G401 (cell line): ENCODE results near the gene GP1BB. TPM values are rescaled to one million over a fixed set of nuclear protein-coding genes. Genes with fewer than 3 reads are reported as not detected.
"Not testable (repeated sequence)": the region's sequence is repeated elsewhere in the genome, so short reads cannot be mapped to it uniquely, and the experiment has no call there.

Experiments
- DNase-seq: peaks from one replicate; pipeline ENCODE4 v3.0.0-alpha.2; 2015; ENCODE audit warnings: low spot score
- in situ Hi-C: cut with HindIII; loops from 2 replicates; pipeline ENCODE4 v1.10.0; 2016; ENCODE audit warnings: low sequenced_read_pairs, mixed read lengths
- total RNA-seq: library from RNA; depleted of rRNA; stranded (reverse); fragments of >200 nt; shearing (Covaris generic); gene quantifications from 2 replicates; pipeline ENCODE4 v1.2.3, GENCODE V29; 2014; rRNA removed

Gene GP1BB
- 3.2 and 4.7 TPM in 2 replicates for total RNA-seq

- no peak for DNase-seq
- in situ Hi-C loops: no loop called here
These were observed at the start of gene GP1BB for GRCh38 chr22:19723232-19723982. Gene GP1BB, plus strand, starts transcription at chr22:19723539. Its CDS starts 31 bp downstream, at chr22:19723570.

DNA sequence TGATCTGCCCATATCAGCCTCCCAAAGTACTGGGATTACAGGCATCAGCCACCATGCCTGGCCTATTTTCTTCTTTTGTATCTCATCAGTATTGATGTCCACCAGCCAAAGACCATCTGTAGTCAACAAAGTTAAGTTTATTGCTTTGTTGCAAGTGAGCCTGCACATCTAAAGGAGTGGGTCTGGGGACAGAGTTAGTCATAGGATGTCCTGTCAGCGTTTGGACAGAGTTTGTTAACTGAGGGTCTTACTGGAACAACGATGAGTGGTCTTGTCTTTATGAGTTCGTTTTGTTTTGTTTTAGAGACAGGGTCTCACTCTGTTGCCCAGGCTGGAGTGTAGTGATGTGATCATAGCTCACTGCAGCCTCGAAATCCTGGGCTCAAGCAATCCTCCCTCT is 49.7 kb upstream of the GP1BB start:
- DNase-seq: no peak
- in situ Hi-C loops: no loop called here

DNA sequence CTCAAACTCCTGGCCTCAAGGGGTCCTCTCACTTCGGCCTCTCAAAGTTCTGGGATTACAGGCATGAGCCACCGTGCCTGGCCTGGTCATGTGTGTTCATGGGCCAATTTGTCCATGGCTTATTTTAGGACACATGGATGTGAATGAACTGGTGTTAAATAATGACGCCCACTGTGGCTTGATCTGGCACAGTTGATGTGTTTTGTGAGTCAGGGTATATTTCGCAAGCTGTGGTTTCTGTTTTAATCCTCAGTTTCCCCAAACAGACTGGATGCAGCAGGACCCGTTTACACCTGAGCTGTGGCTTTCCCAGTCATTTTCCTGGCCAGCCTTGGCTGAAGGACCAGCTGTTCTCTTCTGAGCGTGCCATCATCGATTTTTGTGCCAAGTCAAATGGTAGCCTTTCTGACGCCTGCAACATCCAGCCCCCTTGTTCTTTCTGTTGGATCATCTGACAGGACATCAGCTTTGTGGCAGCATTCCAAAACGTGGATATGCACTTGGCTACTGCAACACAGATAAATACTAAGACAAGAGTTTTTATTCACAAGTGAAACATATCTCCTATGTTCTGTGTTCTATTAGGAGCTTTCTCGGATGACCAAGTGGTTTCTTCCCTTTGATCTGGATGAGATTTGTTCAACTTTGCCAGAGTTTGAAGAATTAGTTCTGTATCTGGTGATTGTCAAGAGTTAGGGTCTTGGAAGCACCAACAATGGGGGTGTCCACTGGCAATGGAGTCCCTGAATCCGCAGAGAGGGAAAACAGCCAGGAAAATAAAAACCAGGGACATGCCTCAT is 49.0 kb upstream of the GP1BB start:
- in situ Hi-C loops: no loop called here
- no peak for DNase-seq

GRCh38 chr22:19674929-19675253 is 48.4 kb upstream of the GP1BB start:
- in situ Hi-C loops: no loop called here
- DNase-seq: no peak

DNA sequence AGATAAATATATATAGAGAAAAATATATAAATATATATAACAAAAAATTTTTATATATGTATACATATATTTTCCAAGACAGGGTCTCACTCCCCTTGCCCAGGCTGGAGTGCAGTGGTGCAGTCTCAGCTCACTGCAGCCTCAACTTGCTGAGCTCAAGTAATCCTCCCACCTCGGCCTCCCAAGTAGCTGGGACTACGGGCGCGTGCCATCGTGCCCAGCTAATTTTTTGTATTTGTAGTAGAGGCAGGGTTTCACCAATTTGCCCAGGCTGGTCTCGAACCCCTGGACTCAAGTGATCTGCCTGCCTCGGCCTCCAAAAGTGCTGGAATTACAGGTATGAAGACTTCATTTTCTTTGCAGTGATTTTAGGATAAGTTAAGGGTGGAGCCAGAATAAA is 47.9 kb upstream of the GP1BB start:
- no peak for DNase-seq
- in situ Hi-C loops: no loop called here

- in situ Hi-C loops: not testable (repeated sequence)
These were observed 46.9 kb upstream of the GP1BB start for GRCh38 chr22:19676437-19676836.

DNA sequence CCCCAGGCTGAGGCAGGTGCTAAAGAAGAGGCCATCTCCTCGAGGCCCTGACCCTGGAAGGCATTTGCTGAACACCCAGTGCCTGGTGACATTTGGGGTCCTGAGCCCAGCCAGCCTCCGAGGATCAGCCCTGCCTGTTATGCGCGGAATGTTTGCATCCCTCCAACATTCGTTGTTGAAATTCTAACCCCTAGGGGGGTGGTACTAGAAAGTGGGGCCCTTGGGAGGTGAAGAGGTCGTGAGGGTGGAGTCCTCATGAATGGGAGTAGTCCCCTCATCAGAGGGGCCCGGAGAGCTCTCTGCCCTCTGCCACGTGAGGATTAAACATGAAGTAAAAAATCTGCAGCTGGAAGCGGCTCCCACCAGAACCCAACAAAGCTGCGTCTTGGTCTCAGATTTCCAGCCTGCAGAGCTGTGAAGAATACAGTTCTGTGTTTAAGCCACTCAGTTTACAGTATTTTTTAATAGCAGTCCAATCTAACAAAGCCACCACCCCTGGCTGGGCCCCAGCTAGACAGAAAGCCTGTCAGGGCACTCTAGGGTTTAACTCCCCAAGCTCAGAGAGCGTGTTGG is 44.3 kb upstream of the GP1BB start:
- no peak for DNase-seq
- in situ Hi-C loops: no loop called here

More at GRCh38 chr22:19676437-19676836, 46.9 kb upstream of the GP1BB start:
- not testable (repeated sequence) for DNase-seq

DNA sequence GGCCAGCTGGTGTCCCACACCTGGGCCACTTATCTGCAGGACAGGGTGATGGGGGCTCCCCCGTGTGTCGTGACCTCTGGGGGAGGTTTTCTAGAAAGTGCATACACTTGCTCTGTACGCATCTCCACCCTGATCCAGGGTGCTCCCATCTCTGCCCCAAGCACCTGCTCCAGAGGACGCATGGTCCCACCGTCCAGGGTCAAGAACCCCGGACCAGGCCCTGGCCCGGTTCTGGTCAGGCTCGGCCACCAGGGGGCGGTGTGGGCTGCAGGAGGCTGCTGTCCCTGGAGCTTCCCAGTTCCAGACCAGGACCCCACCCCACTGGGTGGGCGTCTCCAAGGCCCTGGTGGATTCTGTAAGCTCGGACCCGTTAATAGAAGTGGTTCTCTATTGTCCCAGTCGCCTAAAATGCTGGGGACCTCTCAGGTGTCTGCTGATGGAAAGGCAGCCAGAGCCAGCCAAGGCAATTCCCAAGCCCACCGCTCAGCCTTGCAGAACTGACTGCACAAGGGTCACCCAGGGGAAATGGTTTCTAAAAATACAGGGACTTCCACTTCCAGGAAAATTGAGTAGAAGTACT is 43.7 kb upstream of the GP1BB start:
- no peak for DNase-seq
- in situ Hi-C loops: no loop called here

DNA sequence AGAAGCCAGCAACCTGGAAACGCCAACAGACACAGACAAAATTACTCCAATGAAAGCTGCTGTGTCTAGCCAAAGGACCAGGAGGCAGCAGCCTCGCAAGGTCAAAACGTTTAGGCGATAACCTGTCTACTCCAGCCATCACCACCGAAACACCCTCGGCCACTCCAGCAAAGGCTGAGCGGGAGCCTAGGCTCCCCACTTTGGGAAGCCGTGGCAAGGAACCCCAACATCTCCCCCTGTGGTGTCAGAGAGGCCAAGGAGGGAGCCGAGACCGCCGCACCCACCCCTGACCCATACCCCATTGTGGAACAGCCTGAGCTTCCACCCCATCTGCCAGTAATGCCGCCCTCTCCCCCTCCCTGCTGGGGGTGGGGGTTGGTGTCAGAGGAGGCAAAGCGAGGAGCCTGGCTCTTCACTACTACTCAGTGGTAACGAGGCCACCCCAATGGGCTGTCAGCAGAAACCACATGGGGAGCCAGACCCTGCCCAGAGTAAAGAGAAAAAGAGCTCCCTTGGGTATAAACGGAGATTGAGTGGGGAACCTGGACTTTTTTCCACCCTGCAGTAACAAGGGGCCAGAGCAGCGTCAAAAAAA is 43.0 kb upstream of the GP1BB start:
- DNase-seq: no peak
- in situ Hi-C loops: no loop called here

DNA sequence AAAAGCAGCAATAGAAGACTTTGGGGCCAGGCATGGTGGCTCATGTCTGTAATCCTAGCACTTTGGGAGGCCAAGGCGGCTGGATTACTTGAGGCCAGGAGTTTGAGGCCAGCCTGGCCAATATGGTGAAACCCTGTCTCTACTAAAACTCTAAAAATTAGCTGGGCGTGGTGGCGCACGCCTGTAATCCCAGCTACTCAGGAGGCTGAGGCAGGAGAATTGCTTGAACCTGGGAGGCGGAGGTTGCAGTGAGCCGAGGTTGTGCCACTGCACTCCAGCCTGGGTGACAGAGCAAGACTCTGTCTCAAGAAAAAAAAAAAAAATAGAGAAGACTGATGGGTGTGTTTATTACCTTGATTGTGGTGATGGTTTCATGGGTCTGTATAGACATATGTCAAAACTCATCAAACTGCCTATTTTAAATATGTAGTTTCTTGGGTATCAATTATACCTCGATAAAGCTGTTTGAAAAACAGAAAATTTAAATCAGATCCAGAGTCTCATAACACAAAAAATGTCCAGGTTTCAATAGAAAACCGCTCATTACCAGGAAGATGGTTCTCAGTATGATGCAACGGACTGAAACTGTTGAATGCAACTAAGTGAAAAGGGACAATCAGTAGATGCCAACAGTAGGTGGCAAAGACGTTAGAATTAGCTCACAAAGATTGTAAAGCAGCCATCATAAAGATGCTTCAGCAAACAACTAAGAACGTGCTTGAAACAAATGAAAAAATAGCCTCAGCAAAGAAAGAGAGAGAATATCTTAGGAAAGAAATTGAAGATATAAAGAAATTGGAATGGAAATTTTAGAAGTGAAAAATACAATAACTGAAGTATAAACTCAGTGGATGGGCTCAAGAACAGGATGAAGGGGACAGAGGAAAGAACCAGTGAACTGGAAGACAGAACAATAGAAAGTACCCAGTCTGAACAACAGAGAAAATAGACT is 42.2 kb upstream of the GP1BB start:
- in situ Hi-C loops: no loop called here

GRCh38 chr22:19681863-19682245 is 41.5 kb upstream of the GP1BB start:
- in situ Hi-C loops: no loop called here
- DNase-seq: no peak

More for the DNA sequence above, 42.2 kb upstream of the GP1BB start:
- DNase-seq: no peak

DNA sequence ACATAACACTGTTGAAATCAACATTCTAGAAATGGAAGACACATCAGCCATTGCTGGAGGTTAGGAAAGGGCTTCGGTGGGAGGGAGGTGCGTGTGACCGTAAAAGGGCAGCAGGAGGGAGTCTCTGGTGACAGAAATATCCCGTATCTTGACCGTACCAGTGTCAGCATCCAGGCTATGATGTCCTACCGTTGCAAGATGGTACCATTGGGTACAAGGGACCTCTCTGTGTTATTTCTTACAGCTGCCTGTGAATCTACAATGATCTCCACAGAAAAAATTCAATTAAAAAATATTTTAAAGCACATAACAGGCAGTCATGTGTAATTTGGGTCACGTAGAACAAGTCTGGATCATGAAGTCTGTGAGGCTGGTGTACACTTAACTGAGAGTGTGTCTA is 36.4 kb upstream of the GP1BB start:
- no peak for DNase-seq
- in situ Hi-C loops: no loop called here

DNA sequence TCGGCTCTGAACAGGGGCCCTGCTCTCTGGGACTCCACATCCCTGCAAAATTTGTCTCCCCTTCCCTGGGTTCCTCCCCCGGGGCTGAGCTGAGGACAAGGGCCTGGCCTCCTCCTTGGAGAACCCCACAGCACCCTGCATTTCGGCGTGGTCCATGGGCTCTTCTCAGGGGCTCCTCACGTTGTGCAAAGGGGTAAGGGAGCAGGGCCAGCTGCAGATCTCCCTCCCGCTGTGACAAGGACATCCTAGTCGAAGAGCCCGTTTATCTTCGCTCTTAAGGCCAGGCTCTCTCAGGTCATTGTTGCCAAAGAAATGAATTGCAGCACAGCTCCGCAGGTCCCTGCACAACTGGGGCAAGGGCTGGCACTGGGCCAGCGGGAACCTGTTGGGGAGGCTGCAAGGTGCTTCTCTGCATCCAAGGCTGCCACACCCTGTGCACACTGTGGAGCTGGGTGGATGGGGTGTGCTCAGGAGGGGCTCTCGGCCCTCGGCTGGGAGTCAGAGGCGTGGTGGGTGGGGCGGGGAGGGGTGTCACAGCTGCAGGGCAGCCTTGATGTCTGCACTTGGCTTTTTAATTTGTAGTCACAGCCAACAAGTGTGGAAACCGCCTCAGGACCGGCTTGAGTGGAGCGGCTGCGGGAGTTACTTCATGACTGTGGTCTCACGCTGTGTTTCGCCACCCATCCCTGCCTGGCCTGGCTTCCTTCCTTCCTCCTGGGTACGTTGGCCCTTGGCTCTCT is 35.6 kb upstream of the GP1BB start:
- in situ Hi-C loops: no loop called here
- no peak for DNase-seq

GRCh38 chr22:19688301-19689290 is 34.7 kb upstream of the GP1BB start:
- in situ Hi-C loops: no loop called here
- no peak for DNase-seq

GRCh38 chr22:19689408-19689807 is 33.9 kb upstream of the GP1BB start:
- no peak for DNase-seq
- in situ Hi-C loops: no loop called here

DNA sequence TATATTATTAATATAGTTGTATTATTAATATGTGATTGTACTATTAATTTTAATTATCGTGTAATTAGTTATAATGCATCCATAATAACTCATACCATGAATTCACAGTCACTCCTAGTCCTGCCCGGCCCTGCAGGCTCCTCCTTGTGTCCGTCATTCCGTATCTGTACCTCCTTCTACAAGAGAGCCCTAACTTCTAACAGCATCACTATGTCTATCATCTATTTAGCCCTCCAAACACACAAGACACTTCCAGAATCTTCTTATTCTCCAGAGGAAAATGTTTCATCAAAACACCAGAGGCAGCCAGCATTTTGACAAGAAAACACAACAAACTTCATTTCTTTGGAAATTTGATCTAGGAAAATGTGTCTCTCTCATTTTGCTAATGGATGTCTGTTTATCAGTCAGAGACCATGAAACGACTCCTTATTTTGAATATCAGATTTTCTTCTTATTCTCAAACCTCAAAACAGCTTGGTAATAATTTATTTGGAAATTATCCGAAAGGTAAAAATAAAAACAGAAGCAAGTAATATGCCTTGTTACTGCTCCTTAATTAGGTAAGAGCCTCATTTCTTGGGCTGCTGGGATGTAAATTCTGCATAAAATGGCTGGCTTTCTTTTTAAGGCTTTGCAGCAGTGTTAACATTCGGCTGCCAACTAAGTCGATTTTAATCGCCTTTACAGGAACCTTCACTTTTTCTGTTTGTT is 32.2 kb upstream of the GP1BB start:
- in situ Hi-C loops: no loop called here
- DNase-seq: no peak
